Measurements from ENCODE around the gene NINL. TPM values are rescaled to one million over a fixed set of nuclear protein-coding genes. Genes with fewer than 3 reads are reported as not detected.

Gene NINL
- total and polyA plus RNA-seq, 2 of the 4 experiments (the other 2 are of a cell fraction) = 3.0 to 10.4 TPM

DNA sequence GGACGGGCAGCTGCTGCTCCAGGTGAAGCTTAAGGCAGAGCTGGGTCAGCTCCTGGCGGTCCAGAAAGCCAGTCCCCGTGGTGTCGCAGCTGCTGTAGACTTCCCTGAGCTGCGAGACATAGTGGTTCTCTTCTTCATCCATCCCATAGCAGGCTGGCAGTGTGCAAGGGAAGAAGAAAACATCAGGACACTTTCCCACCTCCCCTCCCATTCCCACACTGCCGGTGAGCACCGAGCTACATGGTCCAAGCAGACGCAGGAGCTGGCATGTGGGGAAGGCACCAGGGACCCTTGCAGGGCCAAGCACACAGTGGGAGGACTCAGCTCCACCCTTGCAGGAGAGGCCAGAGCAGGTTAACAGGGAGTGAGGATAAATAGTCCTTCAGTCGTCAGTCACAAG lies 58.9 kb downstream of the NINL start:
- 80% methylated on average over 1 of the region's 9 CpGs; no CpG with 5 or more reads in 1 of the 2 experiments for WGBS, 2 experiments (ENCODE audit: extremely low coverage in 2 of 2, insufficient read length in 1 of 2)
- Histone ChIP-seq H3K23ac (ENCODE audit: low read depth, low read length) (peak overlapping the region; percentile 66; the same call in 1 of the 2 replicates), H3K4me2 (ENCODE audit: low read depth, low read length) (peak overlapping the region; percentile 58), H2BK15ac (ENCODE audit: low read depth, low read length) (peak overlapping the region; percentile 68; the same call in 2 of the 3 replicates), H2BK120ac (ENCODE audit: low read depth, low read length) (peak overlapping the region; percentile 80), H3K18ac (ENCODE audit: low read depth, low read length) (peak overlapping the region; percentile 50), H2BK5ac (ENCODE audit: low read depth, low read length, poor library complexity, severe bottlenecking) (peak overlapping the region; percentile 92), H3K27ac (ENCODE audit: insufficient read depth, low read length) (peak overlapping the region; percentile 82), H2AFZ (replicated peaks; ENCODE audit: low read length, poor library complexity) (peak overlapping the region; percentile 74), H3K36me3 (ENCODE audit: control insufficient read depth, insufficient read depth, low read length) (peaks cover 5% of the 10 kb centered on the region), H3K14ac (replicated peaks; ENCODE audit: low read depth, low read length) (peak overlapping the region; percentile 83; the same call in 1 of the 2 replicates), H3K27me3 (ENCODE audit: control insufficient read depth, insufficient read depth, low read length) (no peaks in the 10 kb centered on the region), H4K5ac (ENCODE audit: low read depth, low read length) (peak overlapping the region; percentile 46), H3K9me3 (ENCODE audit: control insufficient read depth, insufficient read depth, low read length) (no peaks in the 10 kb centered on the region), H2AK5ac (ENCODE audit: low read depth, low read length) (peak overlapping the region; percentile 99), H2AK9ac (replicated peaks; ENCODE audit: low read depth, low read length, poor library complexity) (peak overlapping the region; percentile 91), H3K56ac (ENCODE audit: extremely low read depth, insufficient read depth, low read length) (peak overlapping the region; percentile 37; the same call in 1 of the 2 replicates), H4K8ac (ENCODE audit: low read depth in 2 of 2, low read length in 2 of 2) (peak overlapping the region in 1 of 2 experiments; percentile 71; a peak in 2 of 4 replicates), H4K91ac (ENCODE audit: insufficient read depth, low read depth, low read length) (peak overlapping the region; percentile 39), H3K9me1 (ENCODE audit: insufficient read depth, low read length) (peaks cover 15% of the 10 kb centered on the region), H3K9ac (ENCODE audit: low read depth, low read length) (peak overlapping the region; percentile 6; the same call in 1 of the 2 replicates), H2BK20ac (ENCODE audit: low read depth, low read length) (peak overlapping the region; percentile 87), H3K4me1 (ENCODE audit: control insufficient read depth, insufficient read depth, low read length) (peaks cover 13% of the 10 kb centered on the region), H3K4me3 (ENCODE audit: insufficient read depth, low read depth, low read length) (no peak overlapping the region), H3K4ac (ENCODE audit: low read depth, low read length) (peak overlapping the region; percentile 85), H3K79me1 (ENCODE audit: low read depth in 1 of 2, low read length in 2 of 2) (peaks cover 4 to 45% of the 10 kb centered on the region in 2 experiments; a peak in 2 of 4 replicates), H4K20me1 (ENCODE audit: insufficient read depth, low read length) (peaks cover 28% of the 10 kb centered on the region)
- no peak for TF ChIP-seq CHD1 (IDR thresholded peaks at IDR 0.05; ENCODE audit: low read depth, low read length)
- TF ChIP-seq, protein P1, sequence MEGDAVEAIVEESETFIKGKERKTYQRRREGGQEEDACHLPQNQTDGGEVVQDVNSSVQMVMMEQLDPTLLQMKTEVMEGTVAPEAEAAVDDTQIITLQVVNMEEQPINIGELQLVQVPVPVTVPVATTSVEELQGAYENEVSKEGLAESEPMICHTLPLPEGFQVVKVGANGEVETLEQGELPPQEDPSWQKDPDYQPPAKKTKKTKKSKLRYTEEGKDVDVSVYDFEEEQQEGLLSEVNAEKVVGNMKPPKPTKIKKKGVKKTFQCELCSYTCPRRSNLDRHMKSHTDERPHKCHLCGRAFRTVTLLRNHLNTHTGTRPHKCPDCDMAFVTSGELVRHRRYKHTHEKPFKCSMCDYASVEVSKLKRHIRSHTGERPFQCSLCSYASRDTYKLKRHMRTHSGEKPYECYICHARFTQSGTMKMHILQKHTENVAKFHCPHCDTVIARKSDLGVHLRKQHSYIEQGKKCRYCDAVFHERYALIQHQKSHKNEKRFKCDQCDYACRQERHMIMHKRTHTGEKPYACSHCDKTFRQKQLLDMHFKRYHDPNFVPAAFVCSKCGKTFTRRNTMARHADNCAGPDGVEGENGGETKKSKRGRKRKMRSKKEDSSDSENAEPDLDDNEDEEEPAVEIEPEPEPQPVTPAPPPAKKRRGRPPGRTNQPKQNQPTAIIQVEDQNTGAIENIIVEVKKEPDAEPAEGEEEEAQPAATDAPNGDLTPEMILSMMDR (conservative IDR thresholded peaks at IDR 0.05; ENCODE audit: low read depth, low read length) = no peak
- TF ChIP-seq FOS (IDR thresholded peaks at IDR 0.05; ENCODE audit: low read depth, low read length) = no peak
- TF ChIP-seq, protein P2, sequence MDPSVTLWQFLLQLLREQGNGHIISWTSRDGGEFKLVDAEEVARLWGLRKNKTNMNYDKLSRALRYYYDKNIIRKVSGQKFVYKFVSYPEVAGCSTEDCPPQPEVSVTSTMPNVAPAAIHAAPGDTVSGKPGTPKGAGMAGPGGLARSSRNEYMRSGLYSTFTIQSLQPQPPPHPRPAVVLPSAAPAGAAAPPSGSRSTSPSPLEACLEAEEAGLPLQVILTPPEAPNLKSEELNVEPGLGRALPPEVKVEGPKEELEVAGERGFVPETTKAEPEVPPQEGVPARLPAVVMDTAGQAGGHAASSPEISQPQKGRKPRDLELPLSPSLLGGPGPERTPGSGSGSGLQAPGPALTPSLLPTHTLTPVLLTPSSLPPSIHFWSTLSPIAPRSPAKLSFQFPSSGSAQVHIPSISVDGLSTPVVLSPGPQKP (IDR thresholded peaks at IDR 0.05; ENCODE audit: borderline replicate concordance, low read depth, low read length) = no peak
- no peak for TF ChIP-seq SMC3 (IDR thresholded peaks at IDR 0.05; ENCODE audit: low read depth, low read length)
- TF ChIP-seq RFX5 (IDR thresholded peaks at IDR 0.05; ENCODE audit: low read depth, low read length) = no peak
- TF ChIP-seq POLR2A (IDR thresholded peaks at IDR 0.05; ENCODE audit: low read depth, low read length) = no peak
- no peak for TF ChIP-seq RCOR1 (IDR thresholded peaks at IDR 0.05; ENCODE audit: insufficient replicate concordance, low read length)
- TF ChIP-seq, protein P3, sequence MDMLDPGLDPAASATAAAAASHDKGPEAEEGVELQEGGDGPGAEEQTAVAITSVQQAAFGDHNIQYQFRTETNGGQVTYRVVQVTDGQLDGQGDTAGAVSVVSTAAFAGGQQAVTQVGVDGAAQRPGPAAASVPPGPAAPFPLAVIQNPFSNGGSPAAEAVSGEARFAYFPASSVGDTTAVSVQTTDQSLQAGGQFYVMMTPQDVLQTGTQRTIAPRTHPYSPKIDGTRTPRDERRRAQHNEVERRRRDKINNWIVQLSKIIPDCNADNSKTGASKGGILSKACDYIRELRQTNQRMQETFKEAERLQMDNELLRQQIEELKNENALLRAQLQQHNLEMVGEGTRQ (IDR thresholded peaks at IDR 0.05; ENCODE audit: low read depth, low read length) = no peak
- TF ChIP-seq MAZ (IDR thresholded peaks at IDR 0.05; ENCODE audit: borderline replicate concordance, low read depth, low read length) = no peak
- TF ChIP-seq CEBPB (IDR thresholded peaks at IDR 0.05; ENCODE audit: low read depth, low read length) = no peak
- no peak for TF ChIP-seq MXI1 (IDR thresholded peaks at IDR 0.05; ENCODE audit: borderline replicate concordance, low read depth, low read length)
- no peak for TF ChIP-seq RAD21 (IDR thresholded peaks at IDR 0.05; ENCODE audit: low read length)
- BruUV-seq (replicated peaks) = no TSS peak
- no peak for ATAC-seq (ENCODE audit: low read depth)
- intact Hi-C loops (cut with micrococcal nuclease) = no loop called here
- ChIA-PET CTCF (no interaction called here), POLR2A (ENCODE audit: unreplicated experiment) (no interaction called here)
- in situ Hi-C loops (cut with MboI; ENCODE audit: low sequenced_read_pairs) = loop anchor here (25.0 kb wide), 1 partner anchor 214 kb away; no protein-coding TSS in a partner anchor
- dilution Hi-C loops (cut with HindIII; ENCODE audit: low sequenced_read_pairs, unreplicated experiment) = no loop called here
- DNase-seq = no peak
